ENCODE data around the gene GLCCI1. TPM values are rescaled to one million over a fixed set of nuclear protein-coding genes. Genes with fewer than 3 reads are reported as not detected.
A peak's percentile ranks its signal among the peaks of the same experiment; 100 is the strongest.
"Not testable (repeated sequence)": the region's sequence is repeated elsewhere in the genome, so short reads cannot be mapped to it uniquely, and the experiment has no call there.

GLCCI1 gene
- total RNA-seq, 1 donor from 2014 or later, result 8.6 TPM

DNA sequence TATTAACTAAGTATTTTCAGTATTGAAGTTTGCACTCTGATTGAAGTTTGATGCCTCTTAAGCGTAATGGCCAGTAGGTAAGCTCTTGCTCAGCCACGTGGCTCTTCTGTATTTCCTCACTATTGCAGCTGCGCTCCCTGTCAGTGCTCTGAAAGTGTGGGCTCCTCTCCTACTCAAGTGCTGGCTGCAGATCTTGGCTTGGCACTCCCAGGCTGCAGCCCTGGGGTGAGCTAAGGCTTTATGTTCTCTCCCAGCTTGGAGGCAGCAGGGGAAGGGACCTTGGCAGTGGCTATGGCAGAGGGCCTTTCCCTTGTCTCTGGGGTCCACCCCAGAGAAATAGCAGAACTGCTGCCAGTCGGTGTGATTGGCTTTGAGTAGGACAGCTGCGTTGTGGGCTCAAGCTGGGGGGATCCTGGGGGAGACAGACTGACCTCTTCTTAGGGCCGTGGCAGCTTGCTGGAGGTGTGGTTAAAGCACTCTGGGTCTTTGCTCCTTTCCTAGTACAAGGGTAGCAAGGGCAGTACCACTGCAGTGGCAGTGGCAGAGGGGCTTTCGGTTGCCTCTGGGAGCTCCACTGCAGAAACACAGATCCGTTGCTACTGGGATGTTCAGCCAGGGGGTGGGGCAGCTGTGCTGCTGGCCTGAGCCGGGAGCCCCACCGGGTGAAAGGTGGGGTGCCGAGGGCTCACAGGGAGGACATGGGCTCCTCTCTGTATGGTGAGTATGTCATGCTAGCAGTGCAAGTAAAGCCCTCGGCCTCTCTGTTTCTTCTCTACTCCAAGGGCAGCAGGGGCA is 100.5 kb downstream of the GLCCI1 start:
- intact Hi-C loops (cut with micrococcal nuclease), result no loop called here
- DNase-seq (peak; percentile 56), ATAC-seq (peak; percentile 95)

- no peak for DNase-seq
- ATAC-seq, result no peak
- intact Hi-C loops (cut with micrococcal nuclease), result no loop called here
Observed at GRCh38 chr7:8070451-8071180, 102.0 kb downstream of the GLCCI1 start.

- ATAC-seq (no peak), DNase-seq (no peak)
- intact Hi-C loops (cut with micrococcal nuclease), result no loop called here
Observed at GRCh38 chr7:8078418-8078817, 109.8 kb downstream of the GLCCI1 start.

DNA sequence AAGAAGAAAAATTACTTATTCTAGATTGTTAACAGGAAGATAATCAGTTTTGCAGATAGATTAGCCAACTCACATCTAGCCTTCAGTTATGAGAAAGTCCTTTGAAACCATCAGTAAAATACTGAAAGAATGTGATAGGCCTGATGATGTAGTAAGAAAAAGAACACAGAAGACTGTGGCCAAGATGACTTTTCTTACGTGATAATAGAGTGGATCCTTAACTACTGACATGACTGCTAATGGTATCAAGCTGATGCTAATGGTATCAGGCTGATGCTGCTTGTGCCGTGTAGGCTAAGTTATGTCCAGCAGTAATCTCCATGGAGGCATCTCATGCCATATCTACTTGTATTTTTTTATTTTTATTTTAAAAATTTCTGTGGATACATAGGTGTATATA is 114.2 kb downstream of the GLCCI1 start:
- DNase-seq, result no peak
- intact Hi-C loops (cut with micrococcal nuclease), result no loop called here
- ATAC-seq, result no peak

GRCh38 chr7:8084836-8085235 is 116.2 kb downstream of the GLCCI1 start:
- no peak for ATAC-seq
- intact Hi-C loops (cut with micrococcal nuclease), result no loop called here
- no peak for DNase-seq

DNA sequence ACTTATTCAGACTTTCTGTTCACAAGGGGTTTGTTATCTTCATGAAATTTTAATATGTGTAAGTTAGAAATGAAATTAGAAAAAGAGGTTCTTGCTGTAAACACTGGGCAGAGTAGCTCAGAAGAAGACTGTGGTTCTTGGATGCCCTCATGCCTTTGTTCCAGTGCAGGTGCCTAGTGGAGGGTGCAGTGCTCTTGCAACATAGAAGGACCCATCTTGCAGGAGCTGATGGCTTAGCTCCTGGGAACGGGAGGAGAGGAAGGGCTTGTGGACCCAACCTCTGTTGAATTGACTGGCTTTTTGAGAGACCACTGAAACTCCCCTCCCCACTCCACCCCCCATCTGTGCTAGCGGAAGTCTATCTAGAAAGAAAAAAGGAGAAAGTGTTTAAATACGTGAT is 116.8 kb downstream of the GLCCI1 start:
- no peak for ATAC-seq
- intact Hi-C loops (cut with micrococcal nuclease), result no loop called here
- DNase-seq, result no peak

GRCh38 chr7:8086239-8086638 is 117.6 kb downstream of the GLCCI1 start:
- intact Hi-C loops (cut with micrococcal nuclease), result no loop called here
- ATAC-seq, result no peak
- no peak for DNase-seq

DNA sequence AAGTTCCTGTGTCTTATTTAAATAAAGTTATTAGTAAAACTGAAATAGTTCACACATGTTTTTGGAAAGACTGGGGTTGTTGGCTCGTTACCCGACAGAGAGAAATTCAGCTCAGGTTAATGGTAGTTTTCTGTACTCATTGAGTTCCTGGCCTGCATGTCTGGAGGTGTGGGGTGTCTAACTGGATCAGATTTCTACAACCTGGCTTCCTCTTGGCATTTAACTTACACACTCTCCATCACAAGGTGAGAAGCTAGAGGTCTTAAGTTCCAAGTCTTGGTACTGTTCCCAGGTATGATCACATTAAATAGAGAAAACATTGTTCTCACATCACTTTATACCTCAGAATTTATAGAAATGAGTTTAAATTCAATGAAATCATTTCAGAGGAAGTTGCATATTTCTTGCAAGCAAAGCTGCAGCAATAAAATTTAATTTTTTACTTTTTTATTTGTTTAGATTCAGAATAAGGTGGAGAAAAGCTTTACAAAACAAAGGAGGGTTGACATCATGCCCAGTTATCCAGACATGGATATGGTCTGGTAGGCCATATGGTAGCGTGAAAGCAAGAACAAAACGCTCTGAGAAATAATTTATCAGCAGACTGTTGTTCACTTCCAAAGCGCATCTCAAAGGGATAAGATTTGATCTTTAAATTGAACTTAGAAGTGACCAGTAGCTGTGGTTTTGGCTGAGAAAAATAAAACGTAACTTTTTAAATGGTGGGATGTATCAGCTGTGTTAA is 120.6 kb downstream of the GLCCI1 start:
- no peak for ATAC-seq
- intact Hi-C loops (cut with micrococcal nuclease), result no loop called here

GRCh38 chr7:8092140-8092539 is 123.5 kb downstream of the GLCCI1 start:
- no peak for ATAC-seq
- intact Hi-C loops (cut with micrococcal nuclease), result no loop called here
- DNase-seq, result no peak

More for the DNA sequence above, 120.6 kb downstream of the GLCCI1 start:
- DNase-seq, result no peak

- DNase-seq (no peak), ATAC-seq (no peak)
- intact Hi-C loops (cut with micrococcal nuclease), result no loop called here
Observed at GRCh38 chr7:8094164-8095140, 125.9 kb downstream of the GLCCI1 start.

DNA sequence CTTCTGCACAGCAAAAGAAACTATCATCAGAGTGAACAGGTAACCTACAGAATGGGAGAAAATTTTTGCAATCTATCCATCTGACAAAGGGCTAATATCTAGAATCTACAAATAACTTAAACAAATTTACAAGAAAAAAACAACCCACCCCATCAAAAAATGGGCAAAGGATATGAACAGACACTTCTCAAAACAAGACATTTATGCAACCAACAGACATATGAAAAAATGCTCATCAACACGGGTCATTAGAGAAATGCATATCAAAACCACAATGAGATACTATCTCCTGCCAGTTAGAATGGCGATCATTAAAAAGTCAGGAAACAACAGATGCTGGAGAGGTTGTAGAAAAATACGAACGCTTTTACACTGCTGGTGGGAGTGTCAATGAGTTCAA is 132.7 kb downstream of the GLCCI1 start:
- ATAC-seq; DNase-seq; intact Hi-C loops (cut with micrococcal nuclease): not testable (repeated sequence)

- intact Hi-C loops (cut with micrococcal nuclease), result no loop called here
- DNase-seq (no peak), ATAC-seq (no peak)
Observed at GRCh38 chr7:8103282-8103681, 134.7 kb downstream of the GLCCI1 start.

- DNase-seq (no peak), ATAC-seq (no peak)
- intact Hi-C loops (cut with micrococcal nuclease), result no loop called here
Observed at GRCh38 chr7:8105449-8106095, 137.0 kb downstream of the GLCCI1 start.

DNA sequence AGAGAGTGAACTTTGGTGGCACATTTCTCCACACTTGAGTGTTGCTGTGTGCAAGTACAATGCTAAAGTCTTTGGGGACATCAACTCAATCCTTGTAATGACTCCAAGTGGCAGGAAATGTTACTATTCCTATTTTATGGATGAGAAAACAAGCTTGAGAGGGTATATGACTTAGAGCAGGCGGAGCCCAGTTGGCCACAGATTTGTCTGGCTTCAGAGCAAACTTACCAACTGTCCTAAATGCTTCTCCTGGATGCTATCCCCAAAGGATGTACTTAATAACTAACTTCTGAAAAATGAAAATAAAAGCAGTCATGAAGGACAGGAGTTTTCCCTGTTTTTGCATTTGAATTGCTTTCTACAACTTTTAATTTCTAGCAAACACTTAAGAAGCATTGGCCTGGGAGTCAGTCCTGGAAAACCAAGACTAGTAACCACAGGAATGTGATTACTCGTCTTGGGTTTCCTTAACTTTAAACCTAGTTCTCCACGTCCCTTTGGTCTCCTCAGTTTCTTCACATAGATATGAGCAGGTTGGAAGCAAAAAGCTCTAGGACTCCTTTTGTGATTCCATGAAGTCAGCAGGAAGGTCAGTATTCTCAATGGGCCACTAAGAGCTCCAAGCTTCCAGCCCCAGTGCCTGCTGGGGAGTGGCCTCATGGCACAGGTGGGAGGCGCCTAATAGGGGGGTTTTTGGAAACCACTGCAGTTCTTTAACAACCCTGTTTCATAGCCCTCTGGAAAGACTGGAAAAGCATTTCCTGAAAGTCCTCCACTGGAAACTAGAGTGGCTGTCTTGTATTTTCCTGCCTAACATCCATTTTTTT is 140.8 kb downstream of the GLCCI1 start:
- intact Hi-C loops (cut with micrococcal nuclease), result no loop called here
- DNase-seq (no peak), ATAC-seq (no peak)

GRCh38 chr7:8111282-8111960 is 142.8 kb downstream of the GLCCI1 start:
- intact Hi-C loops (cut with micrococcal nuclease), result no loop called here
- DNase-seq, result no peak
- ATAC-seq, result no peak

DNA sequence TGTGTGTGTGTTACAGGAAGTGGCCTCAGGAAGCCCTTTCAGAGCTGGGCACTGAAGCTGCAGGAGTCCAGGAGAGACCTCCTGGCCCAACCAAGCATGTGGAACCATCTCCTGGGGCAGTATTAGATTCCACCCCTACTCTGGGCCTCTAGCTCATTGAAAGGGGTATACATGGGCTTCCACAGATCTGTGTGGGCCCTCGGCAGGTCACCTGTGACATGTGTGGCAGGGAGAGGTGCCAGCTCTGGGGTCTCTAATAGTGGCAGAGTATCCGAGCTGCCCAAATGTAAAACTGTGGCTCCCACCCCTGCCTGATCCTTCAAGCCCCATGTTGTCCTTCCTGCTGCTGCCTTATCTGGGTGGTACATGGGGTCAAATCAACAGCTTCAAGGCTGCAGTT is 144.1 kb downstream of the GLCCI1 start:
- intact Hi-C loops (cut with micrococcal nuclease), result no loop called here
- DNase-seq, result no peak
- peak; percentile 31 for ATAC-seq

GRCh38 chr7:8113184-8113583 is 144.6 kb downstream of the GLCCI1 start:
- DNase-seq, result peak; percentile 37
- ATAC-seq, result peak; percentile 87
- intact Hi-C loops (cut with micrococcal nuclease), result no loop called here

All from left ventricle myocardium superior (tissue), 1 donor.